Activated CD8-positive, alpha-beta memory T cell treated with anti-CD3 and anti-CD28 coated beads, Interleukin-2, amount 10 ng/mL, durations not matched to agents 7 days and 5 days (primary cell): ENCODE data around the gene FUT1. TPM values are rescaled to one million over a fixed set of nuclear protein-coding genes. Genes with fewer than 3 reads are reported as not detected.
A peak's percentile ranks its signal among the peaks of the same experiment; 100 is the strongest.
"Not testable (repeated sequence)": the region's sequence is repeated elsewhere in the genome, so short reads cannot be mapped to it uniquely, and the experiment has no call there.

Experiments used
- ATAC-seq: fragments of 150-1000 bp; cut with Tn5 transposase; one replicate; pipeline ENCODE4 v1.10.0; 2021; ENCODE audit warnings: moderate library complexity
- CTCF ChIA-PET: fragments of 350-600 bp; sonication (Branson Sonifier 250); formaldehyde crosslinking; loops from one replicate; lab custom pipeline; 2021; ENCODE audit warnings: antibody characterized with exemption; lab: Charles Lee
- DNase-seq: peaks from one replicate; pipeline ENCODE4 v3.0.0-alpha.2; 2020
- H3K27ac Mint-ChIP-seq: one replicate; pipeline ENCODE4 v1.8.0; 2021; ENCODE audit warnings: mild to moderate bottlenecking, mixed read lengths
- H3K27me3 Mint-ChIP-seq: one replicate; pipeline ENCODE4 v1.8.0; 2021; ENCODE audit warnings: mixed read lengths
- H3K36me3 Mint-ChIP-seq: one replicate; pipeline ENCODE4 v1.8.0; 2021; ENCODE audit warnings: mild to moderate bottlenecking, mixed read lengths
- H3K4me1 Mint-ChIP-seq: one replicate; pipeline ENCODE4 v1.8.0; 2021; ENCODE audit warnings: mixed read lengths
- H3K4me3 Mint-ChIP-seq: one replicate; pipeline ENCODE4 v1.8.0; 2021; ENCODE audit warnings: mild to moderate bottlenecking, moderate library complexity, mixed read lengths
- H3K9me3 Mint-ChIP-seq: one replicate; pipeline ENCODE4 v1.8.0; 2022; ENCODE audit warnings: low read depth, mixed read lengths
- total RNA-seq, 2 experiments: library from RNA; stranded (reverse); gene quantifications; one replicate each; pipeline ENCODE4 v1.2.3, GENCODE V29; 2021

FUT1 gene
- total RNA-seq, 2 experiments from 2014 or later = 0.06 to 0.09 TPM

DNA sequence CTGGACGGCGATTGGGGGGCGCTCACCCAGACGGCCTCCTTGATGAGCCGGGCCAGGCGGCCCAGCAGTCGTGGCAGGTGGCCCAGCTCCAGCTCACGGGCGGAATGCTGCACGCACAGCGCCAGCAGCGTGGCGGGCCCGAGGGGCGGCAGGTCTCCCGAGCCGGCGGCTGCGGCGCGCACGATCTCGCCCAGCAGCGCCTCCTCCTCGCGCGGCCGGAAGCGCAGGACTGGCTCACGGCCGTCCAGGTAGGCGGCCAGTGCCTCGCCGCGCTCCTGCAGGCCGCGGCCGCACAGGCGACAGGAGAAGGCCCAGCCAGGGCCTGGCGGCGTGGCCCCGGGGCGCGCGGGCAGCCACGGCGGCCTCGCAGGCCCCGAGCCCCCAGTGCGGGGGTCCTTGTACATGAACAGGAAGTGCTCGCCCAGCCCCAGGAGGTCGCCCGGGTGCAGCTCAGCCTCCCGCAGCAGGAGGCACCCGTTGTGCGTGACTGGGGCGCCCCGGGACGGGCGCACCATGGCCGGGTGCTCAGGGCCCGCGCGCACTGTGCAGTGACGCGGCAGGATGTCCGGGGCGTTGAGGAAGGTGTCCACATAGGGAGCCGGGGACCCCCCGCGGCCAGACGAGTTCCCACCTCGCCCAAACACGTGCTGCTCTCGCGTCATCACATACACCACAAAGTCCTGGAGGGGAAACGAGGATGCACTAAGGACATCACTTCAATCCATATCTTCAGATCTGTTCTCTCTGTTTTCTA lies 23.4 kb downstream of the FUT1 start:
- Mint-ChIP-seq H3K4me1 (peaks cover 19% of the 10 kb centered on the region), H3K27ac (no peak overlapping the region), H3K4me3 (no peak overlapping the region), H3K27me3 (no peaks in the 10 kb centered on the region), H3K9me3 (peaks cover 14% of the 10 kb centered on the region), H3K36me3 (peaks cover 23% of the 10 kb centered on the region)
- DNase-seq = no peak
- ATAC-seq = no peak
- CTCF ChIA-PET = interaction anchor here (0.6 to 1.3 kb wide), 2 partner anchors 96 to 114 kb away, joined by 3 to 4 read pairs; no protein-coding TSS in a partner anchor

DNA sequence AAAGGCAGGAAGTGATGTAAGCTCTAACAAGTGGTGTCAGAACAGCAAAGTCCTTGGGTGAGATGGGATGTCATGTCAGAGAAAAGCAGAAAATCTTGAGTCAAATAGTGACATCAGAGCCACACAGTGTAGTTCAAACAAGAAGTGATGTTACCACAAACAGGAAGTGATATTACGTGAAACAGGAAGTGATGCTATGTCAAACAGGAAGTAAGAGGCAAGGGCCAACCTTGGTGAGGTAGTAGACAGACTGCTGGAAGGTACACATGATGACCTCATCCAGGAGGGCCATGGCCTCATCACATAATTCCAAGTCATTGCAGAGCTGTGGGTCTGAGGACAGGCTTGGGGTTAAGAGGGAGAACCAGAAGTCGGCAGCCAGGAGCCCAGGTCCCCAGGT lies 25.9 kb downstream of the FUT1 start:
- CTCF ChIA-PET = interaction anchor here (1.6 to 4.8 kb wide), 2 partner anchors 10 to 12 kb away, joined by 5 to 42 read pairs; no protein-coding TSS in a partner anchor
- H3K4me1 Mint-ChIP-seq = peaks cover 20% of the 10 kb centered on the region
- peaks cover 23% of the 10 kb centered on the region for H3K36me3 Mint-ChIP-seq
- ATAC-seq (peak; percentile 76), DNase-seq (peak; percentile 67)
- H3K27ac Mint-ChIP-seq = peak overlapping the region; percentile 88
- H3K27me3 Mint-ChIP-seq = no peaks in the 10 kb centered on the region
- no peak overlapping the region for H3K4me3 Mint-ChIP-seq
- H3K9me3 Mint-ChIP-seq = peaks cover 14% of the 10 kb centered on the region

DNA sequence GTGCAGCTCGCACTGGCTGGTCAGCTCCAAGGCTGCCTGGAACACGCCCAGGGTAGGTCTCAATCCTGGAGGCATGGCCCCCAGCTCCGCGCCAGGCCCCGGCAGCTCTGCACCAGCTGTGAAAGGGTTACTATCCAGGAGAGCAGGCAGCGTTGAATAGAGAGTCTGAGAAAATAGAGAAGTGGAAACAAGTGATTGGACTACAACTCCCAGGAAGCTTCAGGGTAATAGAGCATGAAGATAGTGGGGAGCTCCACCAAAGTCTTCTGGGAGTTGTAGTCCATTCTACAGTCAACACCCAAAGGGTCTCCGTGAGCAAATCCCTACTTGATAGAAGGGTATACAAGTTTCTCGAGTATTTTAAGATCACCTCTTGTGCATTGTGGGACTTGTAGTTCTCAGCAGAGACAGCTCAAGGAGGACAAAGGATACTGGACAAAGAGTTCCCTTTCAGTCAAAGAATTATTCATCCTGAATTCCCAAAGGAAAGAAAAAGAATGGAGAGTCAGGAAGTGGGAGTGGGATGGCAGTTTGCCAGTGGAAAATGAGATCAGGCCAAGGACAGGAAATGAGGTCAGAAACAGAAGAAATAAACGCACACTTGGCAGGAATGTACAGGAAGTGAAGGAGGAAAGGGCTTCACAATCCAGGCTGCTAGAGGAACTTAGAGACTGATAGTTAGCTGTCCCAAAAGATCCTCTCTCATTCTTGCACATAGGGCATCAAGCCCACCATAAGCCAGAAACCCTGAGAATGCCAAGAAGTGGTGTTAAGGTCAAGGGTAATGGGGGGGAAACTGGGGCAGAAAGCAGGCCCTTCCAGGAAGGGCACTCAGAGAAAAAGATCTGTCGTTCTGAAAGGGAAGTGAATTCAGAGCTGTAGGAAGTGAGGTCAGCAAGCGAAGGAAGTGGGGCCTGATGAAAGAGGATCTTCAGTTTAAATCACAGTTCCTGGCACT lies 27.4 kb downstream of the FUT1 start:
- Mint-ChIP-seq H3K36me3 (peaks cover 23% of the 10 kb centered on the region), H3K9me3 (peaks cover 14% of the 10 kb centered on the region), H3K4me3 (no peak overlapping the region), H3K27ac (peak overlapping the region; percentile 73), H3K4me1 (peaks cover 26% of the 10 kb centered on the region), H3K27me3 (no peaks in the 10 kb centered on the region)
- DNase-seq (no peak), ATAC-seq (peak; percentile 17)
- CTCF ChIA-PET = interaction anchor here (1.1 to 4.8 kb wide), 7 partner anchors 8 to 269 kb away, joined by 3 to 42 read pairs (median 4); partner anchors contain the start of genes CA11, GYS1 and RUVBL2

DNA sequence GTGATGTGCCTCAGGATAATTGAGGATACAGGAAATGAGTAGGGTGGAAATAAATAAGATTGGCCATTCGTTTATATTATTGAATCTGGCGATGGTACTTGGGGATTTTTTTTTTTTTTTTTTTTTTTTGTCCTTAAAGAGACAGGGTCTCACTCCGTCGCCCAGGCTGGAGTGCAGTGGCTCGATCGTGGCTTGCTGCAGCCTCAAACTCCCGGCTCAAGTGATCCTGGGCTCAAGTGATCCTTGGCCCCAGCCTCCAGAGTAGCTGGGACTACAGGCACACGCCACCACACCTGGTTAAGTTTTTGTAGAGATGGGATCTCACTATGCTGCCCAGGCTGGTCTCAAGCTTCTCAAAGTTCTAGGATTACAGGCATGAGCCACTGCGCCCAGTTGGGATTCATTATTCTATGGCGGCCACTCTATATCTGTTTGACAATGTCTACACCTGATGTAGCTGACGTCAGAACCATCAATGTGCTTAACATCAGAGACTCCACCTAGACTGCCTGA lies 30.2 kb downstream of the FUT1 start:
- no peaks in the 10 kb centered on the region for H3K27me3 Mint-ChIP-seq

DNA sequence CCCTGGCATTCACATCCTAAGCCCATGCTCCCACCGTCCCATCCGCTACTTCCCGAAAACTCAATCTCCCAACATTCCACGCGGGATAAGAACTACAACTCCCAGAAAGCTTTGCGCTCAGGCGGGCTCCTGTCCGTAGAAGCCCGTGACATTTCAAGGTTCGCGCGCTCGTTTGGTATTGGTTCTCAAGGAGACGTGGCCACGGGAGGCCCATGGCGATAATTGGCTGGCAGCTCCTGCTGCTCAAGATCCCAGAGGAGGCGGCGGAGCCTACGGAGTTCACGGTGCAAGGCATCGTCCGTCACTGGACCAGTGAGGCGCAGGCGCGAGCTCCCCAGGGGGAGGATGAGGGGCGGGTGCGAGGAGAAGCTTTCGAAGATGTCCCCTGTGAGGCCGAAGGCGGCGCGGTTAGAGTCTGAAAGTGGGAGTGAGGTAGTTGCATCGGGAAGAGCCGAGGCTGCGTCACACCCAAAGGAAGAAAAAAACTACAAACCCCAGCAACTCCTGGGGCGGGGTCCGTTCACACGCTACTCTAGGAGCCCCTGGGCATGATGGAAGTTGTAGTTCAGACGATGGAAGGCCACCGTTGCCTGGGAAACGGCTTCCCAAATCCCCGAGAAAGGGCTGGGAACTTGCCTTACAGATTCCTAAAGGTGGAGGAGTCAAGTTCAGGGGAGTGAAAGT lies 31.7 kb downstream of the FUT1 start:
- Mint-ChIP-seq H3K4me3 (peak overlapping the region; percentile 95), H3K27ac (peak overlapping the region; percentile 98), H3K36me3 (peaks cover 10% of the 10 kb centered on the region), H3K27me3 (no peaks in the 10 kb centered on the region), H3K4me1 (peaks cover 19% of the 10 kb centered on the region), H3K9me3 (peaks cover 7% of the 10 kb centered on the region)
- CTCF ChIA-PET = interaction anchor here (0.7 to 1.9 kb wide), 3 partner anchors 18 to 122 kb away, joined by 3 to 8 read pairs (median 4); partner anchors contain the start of gene CA11
- DNase-seq (peak; percentile 98), ATAC-seq (peak; percentile 97)

More for the DNA sequence above, 30.2 kb downstream of the FUT1 start:
- peaks cover 26% of the 10 kb centered on the region for H3K4me1 Mint-ChIP-seq
- H3K27ac Mint-ChIP-seq = no peak overlapping the region
- DNase-seq (no peak), ATAC-seq (no peak)
- no peak overlapping the region for H3K4me3 Mint-ChIP-seq
- CTCF ChIA-PET = interaction anchor here (0.7 to 1.9 kb wide), 3 partner anchors 17 to 127 kb away, joined by 3 to 8 read pairs (median 3); no protein-coding TSS in a partner anchor
- H3K9me3 Mint-ChIP-seq = peaks cover 14% of the 10 kb centered on the region
- H3K36me3 Mint-ChIP-seq = peaks cover 16% of the 10 kb centered on the region

DNA sequence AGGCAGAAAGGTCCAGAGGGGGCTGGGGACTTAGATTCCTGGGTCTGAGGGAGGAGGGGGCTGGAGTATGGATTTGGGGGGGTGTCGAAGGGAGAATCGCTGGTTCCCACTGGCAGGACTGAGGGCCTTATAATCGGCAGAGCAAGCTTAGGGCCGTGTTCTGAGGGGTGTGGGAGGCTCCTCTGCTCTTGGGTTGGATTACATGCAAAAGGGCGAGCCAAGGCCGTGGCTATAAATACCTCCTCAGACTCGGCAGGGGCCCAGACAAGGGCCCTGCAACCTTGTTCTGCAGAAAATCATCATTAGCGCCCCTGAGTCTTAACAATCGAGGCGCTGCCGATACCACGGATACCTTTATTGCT lies 32.2 kb downstream of the FUT1 start:
- Mint-ChIP-seq H3K36me3 (peaks cover 5% of the 10 kb centered on the region), H3K9me3 (peaks cover 3% of the 10 kb centered on the region), H3K27ac (peak overlapping the region; percentile 98), H3K27me3 (no peaks in the 10 kb centered on the region), H3K4me1 (peaks cover 16% of the 10 kb centered on the region), H3K4me3 (peak overlapping the region; percentile 95)
- DNase-seq (no peak), ATAC-seq (peak; percentile 25)
- CTCF ChIA-PET = interaction anchor here (0.7 to 1.9 kb wide), 3 partner anchors 19 to 122 kb away, joined by 3 to 8 read pairs (median 4); partner anchors contain the start of gene CA11

DNA sequence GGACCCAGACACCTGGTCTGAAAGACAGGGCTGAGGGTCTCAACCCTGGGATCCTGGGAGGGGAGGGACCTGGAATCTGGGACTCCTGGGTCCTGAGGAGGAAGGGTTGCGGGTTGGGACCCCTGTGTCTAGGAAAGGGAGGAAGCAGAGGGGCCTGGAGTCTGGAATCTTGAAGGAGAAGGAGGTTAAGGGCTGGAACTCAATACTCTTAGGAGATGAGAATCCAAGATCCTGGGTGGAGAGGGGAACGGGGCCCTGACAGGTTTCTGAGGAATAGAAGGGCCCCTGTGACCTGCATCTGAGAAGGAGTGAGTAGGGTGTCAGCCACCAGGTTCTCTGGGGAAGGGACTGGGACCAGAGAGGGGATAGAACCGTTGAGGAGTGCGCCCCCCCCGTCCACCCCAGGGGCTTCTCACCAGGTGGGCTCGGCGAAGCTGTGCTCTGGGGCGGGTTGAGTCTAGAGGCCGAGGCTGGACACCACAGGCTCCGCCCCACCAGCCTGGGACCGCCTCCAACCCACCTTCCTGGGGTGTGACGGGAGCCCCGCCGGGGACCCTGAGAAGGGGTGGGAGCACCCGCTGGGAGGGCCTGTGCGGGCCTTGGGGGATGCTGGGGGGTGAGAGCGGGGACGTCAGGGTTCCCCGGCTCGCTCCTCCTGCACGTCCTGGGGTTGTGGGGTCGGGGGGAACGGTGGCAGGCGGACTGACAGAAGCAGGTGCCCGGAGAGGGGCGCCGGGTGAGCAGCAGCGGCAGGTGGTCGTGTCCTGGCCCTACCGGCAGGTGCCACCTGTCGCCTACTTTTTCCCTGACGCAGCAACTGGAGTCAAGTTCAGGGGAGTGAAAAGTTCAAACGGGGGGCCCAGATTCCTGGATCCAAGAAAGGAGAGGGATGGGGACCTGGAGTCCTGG lies 32.9 kb downstream of the FUT1 start, which contains the start of gene MAMSTR:
MAMSTR (minus strand) TSS at position 463 of the 909 bp plus-strand sequence. CDS start 694 bp downstream, outside the sequence.
- CTCF ChIA-PET = no interaction called here
- H3K9me3 Mint-ChIP-seq = no peaks in the 10 kb centered on the region
- H3K4me1 Mint-ChIP-seq = peaks cover 14% of the 10 kb centered on the region

DNA sequence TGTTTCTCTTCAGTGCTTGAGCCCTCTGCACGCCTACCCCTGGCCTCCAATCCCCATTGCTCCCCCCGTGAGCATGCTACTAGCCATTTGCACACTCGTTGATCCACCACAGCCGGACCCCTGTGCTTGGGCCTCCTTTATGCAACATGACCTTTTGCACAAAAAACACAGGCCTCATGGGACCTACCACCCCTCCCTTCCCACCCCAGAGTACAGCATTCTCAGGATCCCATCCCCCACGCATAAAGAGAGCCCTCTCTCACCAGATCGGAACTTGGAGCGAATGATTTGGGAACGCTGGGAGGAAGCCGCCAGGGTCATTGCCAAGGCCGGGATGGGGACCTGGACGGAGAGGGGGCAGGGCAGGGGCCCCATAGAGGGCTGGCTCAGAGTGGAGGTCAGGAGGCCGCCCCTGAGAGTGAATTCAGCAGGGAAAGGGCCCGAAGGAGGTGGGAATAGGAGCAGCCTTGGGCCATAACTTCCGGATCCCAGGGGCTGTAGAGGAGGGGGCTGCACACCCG lies 33.7 kb downstream of the FUT1 start:
- no peak for ATAC-seq
- H3K4me3 Mint-ChIP-seq = no peak overlapping the region

More for the DNA sequence above, 32.9 kb downstream of the FUT1 start, which contains the start of gene MAMSTR:
- no peaks in the 10 kb centered on the region for H3K36me3 Mint-ChIP-seq
- peak within 1 kb of the TSS; percentile 98 for H3K27ac Mint-ChIP-seq
- no peak for ATAC-seq
- DNase-seq = no peak
- no peaks in the 10 kb centered on the region for H3K27me3 Mint-ChIP-seq
- H3K4me3 Mint-ChIP-seq = peak within 1 kb of the TSS; percentile 95

DNA sequence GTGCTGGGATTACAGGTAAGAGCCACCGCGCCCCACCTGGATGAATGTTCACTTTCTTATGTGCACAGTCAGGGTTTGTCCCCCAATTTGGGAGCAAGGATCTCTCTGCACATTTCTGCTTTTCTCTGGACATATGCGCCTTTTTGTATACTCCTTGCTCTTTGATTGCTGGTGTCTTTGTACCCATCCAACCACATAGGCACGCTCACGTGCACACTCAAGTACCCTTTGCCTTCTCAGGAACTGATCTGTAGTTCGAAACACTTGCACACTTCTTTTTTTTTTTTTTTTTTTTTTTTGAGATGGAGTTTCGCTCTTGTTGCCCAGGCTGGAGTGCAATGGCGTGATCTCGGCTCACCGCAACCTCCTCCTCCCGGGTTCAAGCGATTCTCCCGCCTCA lies 34.3 kb downstream of the FUT1 start:
- H3K9me3 Mint-ChIP-seq, ATAC-seq, CTCF ChIA-PET, H3K36me3 Mint-ChIP-seq, DNase-seq, H3K27ac Mint-ChIP-seq, H3K27me3 Mint-ChIP-seq, H3K4me3 Mint-ChIP-seq: not testable (repeated sequence)
- peaks cover 18% of the 10 kb centered on the region for H3K4me1 Mint-ChIP-seq

More for the DNA sequence above, 33.7 kb downstream of the FUT1 start:
- Mint-ChIP-seq H3K9me3 (no peaks in the 10 kb centered on the region), H3K4me1 (peaks cover 16% of the 10 kb centered on the region), H3K36me3 (no peaks in the 10 kb centered on the region), H3K27ac (no peak overlapping the region), H3K27me3 (no peaks in the 10 kb centered on the region)
- no peak for DNase-seq
- CTCF ChIA-PET = no interaction called here

DNA sequence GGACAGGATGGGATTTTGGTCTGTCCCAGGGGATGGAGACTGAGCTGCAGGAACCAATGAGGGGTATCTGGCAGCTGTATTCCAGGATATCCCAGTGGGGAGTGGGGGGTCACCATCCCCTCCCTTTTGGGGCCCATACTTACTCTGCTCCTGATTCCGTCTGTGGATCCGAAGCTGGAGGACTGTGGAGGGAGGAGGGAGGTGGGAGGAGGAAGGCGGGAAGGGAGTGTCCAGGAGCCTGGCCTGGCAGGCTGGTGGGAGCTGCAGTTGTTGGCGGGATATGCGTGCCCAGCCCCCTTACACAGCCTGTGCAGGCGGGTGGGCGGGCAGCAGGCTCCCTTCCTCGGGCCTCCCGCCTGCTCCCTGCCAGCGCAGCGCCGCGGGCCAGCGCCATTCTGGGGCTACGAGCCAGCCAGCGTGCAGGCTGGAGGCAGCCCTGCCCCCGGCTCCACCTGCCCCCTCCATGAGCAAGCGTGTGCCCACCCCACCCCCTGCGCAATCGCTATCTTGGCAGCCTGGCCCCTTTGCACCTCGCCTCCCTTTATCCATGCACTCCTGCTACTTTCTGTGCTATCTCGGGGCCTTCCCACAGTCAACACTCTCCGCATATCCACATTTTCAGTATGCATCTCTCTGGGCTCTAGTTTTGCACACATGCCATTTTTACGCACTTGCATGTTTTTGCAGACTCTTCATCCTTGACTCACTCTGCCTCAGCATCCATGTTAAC lies 35.7 kb downstream of the FUT1 start:
- no peaks in the 10 kb centered on the region for H3K9me3 Mint-ChIP-seq
- H3K27me3 Mint-ChIP-seq = no peaks in the 10 kb centered on the region
- H3K27ac Mint-ChIP-seq = no peak overlapping the region
- H3K4me3 Mint-ChIP-seq = no peak overlapping the region
- H3K4me1 Mint-ChIP-seq = peaks cover 16% of the 10 kb centered on the region
- CTCF ChIA-PET = interaction anchor here (0.6 to 1.7 kb wide), 3 partner anchors 9 to 1233 kb away, joined by 3 to 5 read pairs (median 3); partner anchors contain the start of gene KPTN
- peaks cover 2% of the 10 kb centered on the region for H3K36me3 Mint-ChIP-seq
- DNase-seq (no peak), ATAC-seq (no peak)

DNA sequence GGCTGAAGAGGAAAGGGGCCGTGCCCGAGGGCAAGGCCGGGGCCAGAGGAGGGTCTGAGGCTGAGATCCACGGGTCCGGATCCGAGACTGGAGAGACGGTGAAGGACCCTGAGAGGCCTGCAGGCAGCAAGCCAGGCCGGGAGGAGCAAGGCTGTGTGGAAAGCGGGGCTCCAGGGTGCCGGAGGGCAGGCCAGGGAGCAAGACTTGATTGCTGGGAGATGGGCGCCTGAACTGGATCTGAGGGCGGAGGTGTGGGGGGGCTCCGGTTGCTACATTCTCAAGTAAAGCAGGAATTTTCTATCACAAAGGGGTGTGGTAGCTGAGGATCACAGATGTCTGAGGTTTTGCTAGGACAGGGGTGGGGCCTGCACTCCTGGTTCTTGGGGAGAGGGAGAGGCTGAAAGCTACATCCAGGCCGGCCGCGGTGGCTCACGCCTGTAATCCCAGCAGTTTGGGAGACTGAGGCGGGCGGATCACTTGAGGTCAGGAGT lies 36.7 kb downstream of the FUT1 start:
- Mint-ChIP-seq H3K4me3 (peak overlapping the region; percentile 79), H3K4me1 (peaks cover 15% of the 10 kb centered on the region), H3K27ac (no peak overlapping the region), H3K9me3 (no peaks in the 10 kb centered on the region), H3K27me3 (no peaks in the 10 kb centered on the region), H3K36me3 (peaks cover 8% of the 10 kb centered on the region)
- DNase-seq (no peak), ATAC-seq (no peak)
- CTCF ChIA-PET = interaction anchor here (1.2 kb wide), 1 partner anchor 41 kb away, joined by 3 read pairs; no protein-coding TSS in a partner anchor
